HG03342 (cell line): ENCODE measurements around the gene CYP4B1.
"Not testable (repeated sequence)": the region's sequence is repeated elsewhere in the genome, so short reads cannot be mapped to it uniquely, and the experiment has no call there.

ENCODE experiments used
- ATAC-seq: cut with Tn5 transposase; IDR thresholded peaks from one replicate; pipeline ENCODE4 v1.9.1; 2021; ENCODE audit warnings: mild to moderate bottlenecking, moderate library complexity; ENCODE audit not compliant: unreplicated experiment

Gene CYP4B1

GRCh38 chr1:46812996-46813857 lies 14.4 kb downstream of the CYP4B1 start:
- ATAC-seq = no peak

GRCh38 chr1:46813858-46814396 lies 15.1 kb downstream of the CYP4B1 start:
- no peak for ATAC-seq

GRCh38 chr1:46815133-46815532 lies 16.3 kb downstream of the CYP4B1 start:
- no peak for ATAC-seq

- no peak for ATAC-seq
Observed at GRCh38 chr1:46816930-46817329, 18.1 kb downstream of the CYP4B1 start.

- no peak for ATAC-seq
Observed at GRCh38 chr1:46817814-46818213, 19.0 kb downstream of the CYP4B1 start.

- ATAC-seq = no peak
Observed at GRCh38 chr1:46818591-46818990, 19.7 kb downstream of the CYP4B1 start.

GRCh38 chr1:46819335-46819734 lies 20.5 kb downstream of the CYP4B1 start:
- no peak for ATAC-seq

GRCh38 chr1:46820076-46820475 lies 21.2 kb downstream of the CYP4B1 start:
- no peak for ATAC-seq

- ATAC-seq = no peak
Observed at GRCh38 chr1:46820560-46821060, 21.8 kb downstream of the CYP4B1 start.

GRCh38 chr1:46822248-46822826 lies 23.5 kb downstream of the CYP4B1 start:
- ATAC-seq = no peak

GRCh38 chr1:46823151-46823550 lies 24.3 kb downstream of the CYP4B1 start:
- ATAC-seq = no peak

- ATAC-seq = not testable (repeated sequence)
Observed at GRCh38 chr1:46826892-46827291, 28.0 kb downstream of the CYP4B1 start.

GRCh38 chr1:46830665-46831322 lies 31.9 kb downstream of the CYP4B1 start:
- ATAC-seq = no peak

- ATAC-seq = not testable (repeated sequence)
Observed at GRCh38 chr1:46835469-46835868, 36.6 kb downstream of the CYP4B1 start.

GRCh38 chr1:46846386-46846785 lies 47.5 kb downstream of the CYP4B1 start:
- not testable (repeated sequence) for ATAC-seq

GRCh38 chr1:46857660-46858065 lies 58.8 kb downstream of the CYP4B1 start:
- ATAC-seq = not testable (repeated sequence)

- no peak for ATAC-seq
Observed at GRCh38 chr1:46862348-46862747, 63.5 kb downstream of the CYP4B1 start.
